ENCODE data around the gene B4GALT5.
A peak's percentile ranks its signal among the peaks of the same experiment; 100 is the strongest.
"Not testable (repeated sequence)": the region's sequence is repeated elsewhere in the genome, so short reads cannot be mapped to it uniquely, and the experiment has no call there.

B4GALT5 gene

GRCh38 chr20:49631061-49631716 is 82.5 kb downstream of the B4GALT5 start:
- no peak for DNase-seq

DNA sequence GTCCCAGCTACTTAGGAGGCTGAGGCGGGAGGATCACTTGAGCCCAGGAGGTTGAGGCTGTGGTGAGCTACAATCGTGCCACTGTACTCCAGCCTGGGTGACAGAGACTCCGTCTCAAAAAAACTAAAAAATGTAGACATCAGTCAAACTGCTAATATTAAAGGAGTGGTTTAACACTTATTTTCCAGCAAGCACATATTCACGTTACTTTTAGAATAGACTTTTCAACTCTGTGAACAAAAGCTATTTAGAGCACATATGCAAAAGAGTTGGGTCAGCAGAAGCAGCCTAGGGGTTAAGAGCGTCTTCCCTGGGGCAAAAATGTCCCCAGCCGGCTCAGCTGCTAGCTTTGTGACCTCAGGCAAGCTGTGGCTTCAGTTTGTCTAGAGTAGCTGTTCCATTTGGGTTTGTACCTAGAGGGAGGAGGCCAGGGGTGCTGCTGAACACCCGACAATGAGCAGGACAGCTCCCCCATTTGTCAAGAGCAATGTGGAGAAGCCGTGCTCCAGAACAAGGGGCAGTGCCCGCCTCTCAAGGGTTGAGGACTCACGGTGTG is 83.2 kb downstream of the B4GALT5 start:
- no peak for DNase-seq

GRCh38 chr20:49629606-49630005 is 84.1 kb downstream of the B4GALT5 start:
- DNase-seq: no peak

DNA sequence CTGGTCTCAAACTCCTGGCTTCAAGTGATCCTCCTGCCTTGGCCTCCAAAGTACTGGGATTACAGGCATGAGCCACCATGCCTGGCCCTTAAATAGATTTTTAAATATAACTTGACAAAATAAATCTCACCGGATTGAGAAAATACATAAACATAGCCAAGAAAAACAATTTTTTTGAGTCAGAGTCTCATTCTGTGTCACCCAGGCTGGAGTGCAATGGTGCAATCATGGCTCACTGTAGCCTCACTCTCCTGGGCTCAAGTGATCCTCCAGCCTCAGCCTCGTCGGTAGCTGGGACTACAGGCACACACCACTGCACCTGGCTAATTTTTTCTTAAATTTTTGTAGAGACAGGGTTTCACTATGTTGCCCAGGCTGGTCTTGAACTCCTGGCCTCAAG is 85.4 kb downstream of the B4GALT5 start:
- DNase-seq: not testable (repeated sequence)

GRCh38 chr20:49627329-49627761 is 86.3 kb downstream of the B4GALT5 start:
- DNase-seq: peak in 1 of 58 donors; percentile 34

- not testable (repeated sequence) for DNase-seq
Measured at GRCh38 chr20:49624988-49625387, 88.7 kb downstream of the B4GALT5 start.

DNA sequence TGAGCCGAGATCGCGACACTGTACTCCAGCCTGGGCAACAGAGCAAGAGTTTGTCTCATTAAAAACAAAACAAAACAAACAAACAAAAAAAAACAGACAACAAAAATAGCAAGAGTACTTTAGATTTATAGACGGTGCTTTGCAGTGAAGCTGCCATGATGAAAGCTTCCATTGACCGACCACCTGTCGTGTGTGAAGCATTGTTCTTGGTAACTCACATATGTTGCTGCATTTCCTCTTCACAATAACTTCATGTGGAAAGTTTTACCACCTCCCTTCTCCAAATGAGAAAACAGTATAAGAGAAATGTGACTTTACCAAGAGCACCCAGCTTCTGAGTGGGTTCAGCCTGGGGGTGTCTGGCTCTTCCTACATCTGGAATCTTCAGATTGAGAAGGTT is 89.4 kb downstream of the B4GALT5 start:
- no peak for DNase-seq

GRCh38 chr20:49622243-49622642 is 91.4 kb downstream of the B4GALT5 start:
- no peak for DNase-seq

DNA sequence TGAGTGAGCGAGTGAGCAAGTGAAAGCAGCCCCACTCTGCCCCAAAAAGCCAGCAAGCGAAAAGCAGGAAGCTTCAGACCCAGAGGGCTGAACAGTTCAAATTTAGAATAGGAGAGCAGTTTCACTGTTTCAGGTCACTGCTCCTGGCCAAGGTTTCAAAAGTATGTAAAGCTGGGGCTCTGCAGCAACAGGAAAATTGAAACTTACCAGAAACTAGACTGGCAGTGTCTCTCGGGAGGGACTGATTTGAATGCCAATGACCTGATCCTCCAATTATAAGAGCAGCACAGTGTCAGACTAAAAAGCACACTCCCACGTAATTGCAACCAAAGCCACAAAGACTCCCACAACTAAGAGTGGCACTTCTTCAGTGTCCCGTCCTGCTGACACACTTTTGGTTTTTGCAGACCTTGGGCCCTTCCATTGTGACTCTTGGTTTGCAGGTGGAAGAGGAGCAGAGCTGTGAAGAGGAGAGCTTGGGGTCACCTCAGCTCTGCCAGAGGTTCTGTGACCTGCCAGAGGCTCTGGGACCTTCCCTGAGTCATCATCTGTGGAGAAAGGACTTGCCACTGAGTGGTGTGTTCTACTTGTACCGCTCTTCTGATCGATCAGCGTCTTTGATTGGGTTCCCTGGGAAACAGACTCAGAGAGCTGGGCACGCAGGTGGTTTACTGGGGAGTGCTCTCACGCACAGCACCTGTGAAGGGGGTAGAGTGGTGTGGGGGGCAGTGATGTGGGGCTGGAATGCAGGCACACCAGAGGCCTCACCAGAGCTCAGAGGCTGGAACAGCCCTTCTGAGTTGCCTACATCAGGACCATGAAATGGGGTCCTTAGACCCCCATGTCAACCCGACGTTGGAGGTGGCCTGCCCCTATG is 93.1 kb downstream of the B4GALT5 start:
- peak in 1 of 58 donors; percentile 20 for DNase-seq

DNA sequence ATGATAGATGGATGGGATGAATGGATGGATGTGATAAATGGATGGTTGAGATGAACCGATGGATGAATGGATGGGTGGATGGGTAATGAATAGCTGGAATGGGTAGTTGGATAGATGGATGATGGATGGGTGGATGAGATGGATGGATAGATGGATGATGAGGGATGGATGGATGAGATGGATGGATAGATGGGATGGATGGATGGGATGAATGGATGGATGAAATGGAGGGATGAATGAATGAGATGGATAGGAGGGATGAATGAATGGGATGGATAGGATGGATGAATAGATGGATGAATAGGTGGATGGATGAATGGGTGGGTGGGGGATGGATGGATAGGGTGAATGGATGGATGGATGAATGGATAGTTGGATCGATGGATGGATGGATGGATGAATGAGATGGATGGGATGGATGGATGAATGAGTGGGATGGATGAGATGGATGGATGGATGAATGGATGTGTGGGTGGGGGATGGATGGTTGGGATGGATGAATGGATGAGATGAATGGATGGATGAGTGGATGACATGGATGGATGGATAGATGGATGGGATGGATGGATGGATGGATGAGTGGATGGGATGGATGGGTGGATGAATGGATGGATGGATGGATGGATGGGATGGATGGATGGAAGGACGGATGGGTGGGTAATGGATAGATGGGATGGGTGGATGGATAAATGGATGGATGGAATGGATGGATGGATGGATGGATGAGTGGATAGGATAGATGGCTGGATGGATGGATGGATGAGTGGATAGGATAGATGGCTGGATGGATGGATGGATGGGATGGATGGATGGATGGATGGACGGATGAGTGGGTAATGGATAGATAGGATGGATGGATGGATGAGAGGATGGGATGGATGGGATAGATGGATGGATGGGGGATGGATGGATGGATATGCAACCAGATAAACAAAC is 94.3 kb downstream of the B4GALT5 start:
- no peak for DNase-seq

DNA sequence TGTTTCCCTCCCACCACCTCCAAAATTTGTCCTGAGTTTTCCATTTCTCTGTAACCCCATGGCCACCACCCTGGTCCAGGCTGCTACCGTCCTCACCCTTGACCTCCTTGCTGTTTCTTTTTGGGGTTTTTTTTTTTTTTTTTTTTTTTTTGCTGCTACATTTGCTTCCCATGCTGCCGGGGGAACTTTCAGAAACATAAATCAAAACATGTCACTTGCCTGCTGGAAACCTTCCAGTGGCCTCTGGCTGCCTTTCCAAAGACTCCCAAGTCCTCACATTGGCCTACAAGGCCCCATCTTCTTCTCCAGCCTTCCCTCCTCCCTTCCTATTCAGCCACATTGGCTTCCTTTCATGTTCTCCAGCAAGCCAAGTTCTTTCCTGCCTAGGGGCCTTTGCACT is 95.4 kb downstream of the B4GALT5 start:
- DNase-seq: no peak

DNA sequence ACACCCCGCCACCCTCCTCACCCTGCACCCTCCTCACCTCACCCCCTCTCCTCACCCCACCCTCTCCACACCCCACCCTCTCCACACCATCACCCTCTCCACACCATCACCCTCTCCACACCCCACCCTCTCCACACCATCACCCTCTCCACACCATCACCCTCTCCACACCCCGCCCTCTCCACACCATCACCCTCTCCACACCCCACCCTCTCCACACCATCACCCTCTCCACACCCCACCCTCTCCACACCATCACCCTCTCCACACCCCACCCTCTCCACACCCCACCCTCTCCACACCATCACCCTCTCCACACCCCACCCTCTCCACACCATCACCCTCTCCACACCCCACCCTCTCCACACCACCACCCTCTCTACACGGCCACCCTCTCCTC is 96.3 kb downstream of the B4GALT5 start:
- DNase-seq: peak in 7 of 58 donors; percentile 22 to 55 (median 37)

DNA sequence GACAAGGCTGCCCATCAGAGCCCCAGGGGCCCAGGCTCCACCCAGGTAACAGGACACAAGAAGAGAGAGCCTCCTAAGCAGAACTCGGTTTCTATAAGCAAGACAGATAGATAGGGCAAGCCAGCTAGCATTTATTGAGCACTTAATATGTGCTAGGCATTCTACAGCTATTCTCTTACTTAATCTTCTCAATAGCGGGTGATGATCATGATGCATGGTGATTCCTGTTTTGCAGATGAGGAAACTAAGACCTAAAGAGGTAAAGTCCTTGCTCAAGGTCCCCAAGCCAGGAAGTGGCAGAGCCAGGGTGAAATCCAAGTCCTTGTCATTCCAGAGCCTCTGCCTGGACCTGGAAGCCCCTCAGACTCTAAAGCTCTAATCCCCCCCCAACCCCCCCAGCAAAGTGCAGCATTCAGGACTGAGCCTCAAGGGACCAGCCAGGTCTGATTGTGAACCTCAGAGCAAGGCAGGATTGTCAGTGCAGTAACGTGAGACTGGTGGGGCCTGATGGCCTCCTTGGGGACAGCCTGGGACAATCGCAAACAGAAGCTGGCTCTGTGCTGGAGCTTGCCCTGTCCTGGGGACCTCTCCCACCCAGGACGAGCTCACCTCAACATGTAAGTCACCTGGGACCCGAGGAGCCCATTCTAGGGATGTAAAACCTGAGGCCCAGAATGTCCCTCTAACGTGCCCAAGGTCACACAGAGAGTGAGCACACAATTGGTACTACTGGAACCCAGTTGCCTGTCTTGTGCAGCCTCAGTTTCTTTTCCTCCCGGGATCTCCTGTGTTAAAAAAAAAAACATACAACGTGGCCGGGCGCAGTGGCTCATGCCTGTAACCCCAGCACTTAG is 97.3 kb downstream of the B4GALT5 start:
- DNase-seq: no peak

DNA sequence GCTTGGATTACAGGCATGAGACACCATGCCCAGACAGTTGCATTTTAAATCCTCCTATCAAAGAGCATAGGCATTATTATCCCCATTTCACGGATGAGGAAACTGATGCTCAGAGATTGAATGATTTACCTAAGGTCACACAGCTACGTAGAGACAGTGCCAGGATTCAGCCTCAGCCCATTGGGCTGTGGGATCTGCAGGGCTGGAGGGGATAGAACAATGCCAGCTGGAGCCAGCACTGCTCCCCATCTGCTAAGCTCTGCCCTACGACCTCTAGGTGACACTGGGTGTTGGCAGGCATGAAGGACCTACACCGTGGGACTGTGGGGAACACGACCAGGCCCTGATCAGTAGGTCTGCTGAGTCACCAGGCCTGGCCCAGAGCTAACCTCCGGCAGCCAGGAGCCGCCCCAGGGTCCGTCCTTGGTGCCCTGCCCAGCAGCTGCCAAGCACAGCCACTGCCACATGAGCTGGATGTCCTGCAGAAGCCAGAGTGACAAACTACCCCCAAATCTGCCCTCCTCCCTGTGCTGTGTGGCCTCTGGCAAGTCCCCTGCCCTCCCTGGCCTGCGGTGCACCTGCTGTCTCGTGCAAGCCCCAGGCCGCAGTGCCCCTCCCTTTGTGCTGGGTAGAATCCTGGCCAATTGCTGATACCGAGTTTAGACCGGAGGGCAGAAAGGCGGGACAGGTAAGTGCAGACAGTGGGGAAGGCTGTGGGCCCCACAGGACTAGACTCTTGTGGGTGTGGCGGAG is 98.1 kb downstream of the B4GALT5 start:
- DNase-seq: peak in 28 of 58 donors; percentile 7 to 72 (median 28)

GRCh38 chr20:49615051-49615400 is 98.7 kb downstream of the B4GALT5 start:
- DNase-seq: not testable (repeated sequence)

DNA sequence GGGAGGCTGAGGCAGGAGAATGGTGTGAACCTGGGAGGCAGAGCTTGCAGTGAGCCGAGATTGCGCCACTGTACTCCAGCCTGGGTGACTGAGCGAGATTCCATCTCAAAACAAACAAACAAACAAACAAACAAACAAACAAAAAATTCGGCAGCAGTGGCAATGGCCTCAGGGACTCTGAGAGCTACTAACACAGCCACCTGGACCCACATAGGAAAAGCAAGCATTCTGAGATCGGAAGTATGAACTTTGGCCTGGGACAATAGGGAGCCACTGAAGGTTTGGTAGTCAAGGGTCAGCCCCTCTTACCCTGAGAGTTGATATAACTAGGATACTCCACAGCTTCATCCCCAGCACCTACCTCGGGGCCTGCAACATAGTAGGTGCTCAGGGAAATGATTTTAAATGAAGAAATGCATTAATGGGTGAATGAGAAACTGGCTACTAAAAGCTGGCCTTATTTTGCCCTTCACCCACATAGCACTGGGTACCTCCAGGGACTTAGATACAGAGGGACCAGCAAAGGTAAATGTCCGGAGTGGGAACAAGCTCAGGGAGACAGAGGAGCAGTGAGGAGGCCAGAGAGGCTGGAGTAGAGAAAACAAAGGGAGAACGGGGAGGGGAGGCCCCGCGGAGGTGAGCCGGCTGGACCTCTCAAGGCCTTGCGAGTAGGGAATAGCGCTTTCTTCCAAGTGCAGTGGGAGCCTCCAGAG is 99.2 kb downstream of the B4GALT5 start:
- no peak for DNase-seq

GRCh38 chr20:49612127-49612738 is 101.4 kb downstream of the B4GALT5 start:
- DNase-seq: peak in 57 of 58 donors; percentile 6 to 95 (median 83)

GRCh38 chr20:49611539-49612126 is 102.0 kb downstream of the B4GALT5 start:
- not testable (repeated sequence) for DNase-seq

Data from anterior cingulate cortex (tissue), 58 donors.